Activated CD8-positive, alpha-beta T cell treated with anti-CD3 and anti-CD28 coated beads, Interleukin-2, amount 10 ng/mL, durations not matched to agents 7 days and 5 days (primary cell): ENCODE results near the gene TAF15. TPM values are rescaled to one million over a fixed set of nuclear protein-coding genes. Genes with fewer than 3 reads are reported as not detected.

ENCODE experiments used
- ATAC-seq: fragments of 150-1000 bp; cut with Tn5 transposase; one replicate; pipeline ENCODE4 v1.10.0; 2021; ENCODE audit warnings: moderate library complexity
- CTCF ChIA-PET: fragments of 350-600 bp; sonication (Branson Sonifier 250); formaldehyde crosslinking; loops from one replicate; lab custom pipeline; 2021; ENCODE audit warnings: antibody characterized with exemption; lab: Charles Lee
- POLR2A ChIA-PET: fragments of 350-600 bp; sonication (Branson Sonifier 250); formaldehyde crosslinking; loops from one replicate; lab custom pipeline; 2021; ENCODE audit warnings: antibody characterized with exemption; lab: Charles Lee
- DNase-seq: peaks from one replicate; pipeline ENCODE4 v3.0.0-alpha.2; 2020
- H3K27ac Mint-ChIP-seq: one replicate; pipeline ENCODE4 v1.8.0; 2021; ENCODE audit warnings: mild to moderate bottlenecking, mixed read lengths
- H3K27me3 Mint-ChIP-seq: one replicate; pipeline ENCODE4 v1.8.0; 2021; ENCODE audit warnings: low read depth, mixed read lengths
- H3K36me3 Mint-ChIP-seq: one replicate; pipeline ENCODE4 v1.8.0; 2021; ENCODE audit warnings: low read depth, mixed read lengths
- H3K4me1 Mint-ChIP-seq: one replicate; pipeline ENCODE4 v1.8.0; 2021; ENCODE audit warnings: low read depth, mixed read lengths
- H3K4me3 Mint-ChIP-seq: one replicate; pipeline ENCODE4 v1.8.0; 2021; ENCODE audit warnings: mild to moderate bottlenecking, mixed read lengths
- H3K9me3 Mint-ChIP-seq: one replicate; pipeline ENCODE4 v1.8.0; 2022; ENCODE audit warnings: mixed read lengths; ENCODE audit not compliant: insufficient read depth
- total RNA-seq, 2 experiments: library from RNA; stranded (reverse); gene quantifications; one replicate each; pipeline ENCODE4 v1.2.3, GENCODE V29; 2021

Gene TAF15
- total RNA-seq, 2 experiments from 2014 or later: 336 to 341 TPM

GRCh38 chr17:35849469-35850348 lies 40.4 kb downstream of the TAF15 start:
- ATAC-seq: peak; percentile 92
- H3K27me3 Mint-ChIP-seq: no peaks in the 10 kb centered on the region
- POLR2A ChIA-PET: interaction anchor here (0.6 to 1.4 kb wide), 4 partner anchors 18 to 81 kb away, joined by 3 to 5 read pairs (median 4); partner anchors contain the start of gene RDM1

GRCh38 chr17:35855965-35856364 lies 46.7 kb downstream of the TAF15 start:
- DNase-seq (no peak), ATAC-seq (no peak)
- Mint-ChIP-seq H3K4me1 (peaks cover 22% of the 10 kb centered on the region), H3K27ac (peak overlapping the region; percentile 28), H3K4me3 (no peak overlapping the region), H3K27me3 (no peaks in the 10 kb centered on the region), H3K36me3 (peaks cover 32% of the 10 kb centered on the region), H3K9me3 (no peaks in the 10 kb centered on the region)
- POLR2A ChIA-PET: interaction anchor here (0.8 to 1.9 kb wide), 4 partner anchors 15 to 75 kb away, joined by 4 to 5 read pairs (median 4); no protein-coding TSS in a partner anchor
- CTCF ChIA-PET: interaction anchor here (1.6 to 1.7 kb wide), 2 partner anchors 87 to 216 kb away, joined by 4 to 6 read pairs; partner anchors contain the start of gene LYZL6

More at GRCh38 chr17:35849469-35850348, 40.4 kb downstream of the TAF15 start:
- Mint-ChIP-seq H3K9me3 (no peaks in the 10 kb centered on the region), H3K4me3 (no peak overlapping the region), H3K27ac (peak overlapping the region; percentile 61), H3K4me1 (peaks cover 22% of the 10 kb centered on the region), H3K36me3 (peaks cover 56% of the 10 kb centered on the region)
- DNase-seq: peak; percentile 84
- CTCF ChIA-PET: interaction anchor here (0.6 to 5.1 kb wide), 45 partner anchors 8 to 298 kb away, joined by 3 to 49 read pairs (median 5); partner anchors contain the start of genes CCL5, HEATR9, RDM1 and TAF15

GRCh38 chr17:35856603-35857002 lies 47.3 kb downstream of the TAF15 start:
- no peak for ATAC-seq
- peaks cover 28% of the 10 kb centered on the region for H3K36me3 Mint-ChIP-seq
- CTCF ChIA-PET: interaction anchor here (0.8 to 1.6 kb wide), 3 partner anchors 36 to 86 kb away, joined by 3 to 4 read pairs (median 4); partner anchors contain the start of genes LYZL6 and TAF15
- POLR2A ChIA-PET: interaction anchor here (0.8 to 1.9 kb wide), 4 partner anchors 8 to 40 kb away, joined by 3 to 5 read pairs (median 4); no protein-coding TSS in a partner anchor
- no peak for DNase-seq
- H3K27ac Mint-ChIP-seq: peak overlapping the region; percentile 35
- H3K27me3 Mint-ChIP-seq: no peaks in the 10 kb centered on the region
- no peak overlapping the region for H3K4me3 Mint-ChIP-seq
- no peaks in the 10 kb centered on the region for H3K9me3 Mint-ChIP-seq
- H3K4me1 Mint-ChIP-seq: peaks cover 17% of the 10 kb centered on the region

- DNase-seq: no peak
Observed at GRCh38 chr17:35864853-35865252, 55.6 kb downstream of the TAF15 start.

GRCh38 chr17:35865412-35866340 lies 56.4 kb downstream of the TAF15 start:
- ChIA-PET POLR2A (interaction anchor here (2.1 kb wide), 1 partner anchor 11 kb away, joined by 5 read pairs; no protein-coding TSS in a partner anchor), CTCF (interaction anchor here (0.9 to 3.0 kb wide), 4 partner anchors 11 to 103 kb away, joined by 3 to 12 read pairs (median 6); no protein-coding TSS in a partner anchor)
- no peaks in the 10 kb centered on the region for H3K27me3 Mint-ChIP-seq
- H3K36me3 Mint-ChIP-seq: peaks cover 23% of the 10 kb centered on the region
- no peak for DNase-seq
- H3K9me3 Mint-ChIP-seq: no peaks in the 10 kb centered on the region
- H3K27ac Mint-ChIP-seq: peak overlapping the region; percentile 16
- no peak for ATAC-seq
- peaks cover 38% of the 10 kb centered on the region for H3K4me1 Mint-ChIP-seq
- H3K4me3 Mint-ChIP-seq: no peak overlapping the region

More at GRCh38 chr17:35864853-35865252, 55.6 kb downstream of the TAF15 start:
- ChIA-PET POLR2A (interaction anchor here (2.1 kb wide), 1 partner anchor 12 kb away, joined by 5 read pairs; no protein-coding TSS in a partner anchor), CTCF (interaction anchor here (1.2 to 3.0 kb wide), 3 partner anchors 12 to 104 kb away, joined by 7 to 12 read pairs (median 10); no protein-coding TSS in a partner anchor)
- no peaks in the 10 kb centered on the region for H3K9me3 Mint-ChIP-seq
- no peak for ATAC-seq
- H3K4me3 Mint-ChIP-seq: no peak overlapping the region
- H3K36me3 Mint-ChIP-seq: peaks cover 22% of the 10 kb centered on the region
- no peaks in the 10 kb centered on the region for H3K27me3 Mint-ChIP-seq
- peaks cover 35% of the 10 kb centered on the region for H3K4me1 Mint-ChIP-seq
- no peak overlapping the region for H3K27ac Mint-ChIP-seq

GRCh38 chr17:35866341-35866950 lies 57.2 kb downstream of the TAF15 start:
- Mint-ChIP-seq H3K27me3 (no peaks in the 10 kb centered on the region), H3K4me1 (peaks cover 45% of the 10 kb centered on the region), H3K4me3 (no peak overlapping the region), H3K36me3 (peaks cover 31% of the 10 kb centered on the region), H3K9me3 (no peaks in the 10 kb centered on the region), H3K27ac (peak overlapping the region; percentile 71)
- no peak for DNase-seq
- ATAC-seq: no peak
- ChIA-PET CTCF (interaction anchor here (0.9 to 3.0 kb wide), 3 partner anchors 10 to 26 kb away, joined by 3 to 12 read pairs (median 3); no protein-coding TSS in a partner anchor), POLR2A (interaction anchor here (0.6 kb wide), 1 partner anchor 130 kb away, joined by 3 read pairs; no protein-coding TSS in a partner anchor)

- ChIA-PET POLR2A (interaction anchor here (1.4 kb wide), 1 partner anchor 13 kb away, joined by 6 read pairs; the partner anchor contains the start of gene CCL5), CTCF (no interaction called here)
- Mint-ChIP-seq H3K9me3 (no peaks in the 10 kb centered on the region), H3K4me1 (peaks cover 53% of the 10 kb centered on the region), H3K27me3 (no peaks in the 10 kb centered on the region), H3K4me3 (no peak overlapping the region), H3K27ac (no peak overlapping the region), H3K36me3 (peaks cover 35% of the 10 kb centered on the region)
- DNase-seq (no peak), ATAC-seq (no peak)
Observed at GRCh38 chr17:35867574-35867973, 58.3 kb downstream of the TAF15 start.

GRCh38 chr17:35868737-35869136 lies 59.5 kb downstream of the TAF15 start, which contains the start of gene HEATR9:
HEATR9 (minus strand) TSS chr17:35868891; CDS start chr17:35868742, 149 bp downstream.
- Mint-ChIP-seq H3K4me3 (no peak within 1 kb of the TSS), H3K36me3 (peaks cover 35% of the 10 kb centered on the region), H3K9me3 (no peaks in the 10 kb centered on the region), H3K27me3 (no peaks in the 10 kb centered on the region), H3K4me1 (peaks cover 61% of the 10 kb centered on the region), H3K27ac (peak within 1 kb of the TSS; percentile 3)
- no peak for ATAC-seq
- DNase-seq: no peak
- POLR2A ChIA-PET: interaction anchor here (1.4 kb wide), 1 partner anchor 12 kb away, joined by 6 read pairs; the partner anchor contains the start of gene CCL5
- CTCF ChIA-PET: interaction anchor here (0.6 to 1.9 kb wide), 4 partner anchors 19 to 101 kb away, joined by 3 to 7 read pairs (median 3); no protein-coding TSS in a partner anchor

- peaks cover 43% of the 10 kb centered on the region for H3K36me3 Mint-ChIP-seq
- POLR2A ChIA-PET: interaction anchor here (0.6 to 1.5 kb wide), 8 partner anchors 8 to 62 kb away, joined by 3 to 6 read pairs (median 4); partner anchors contain the start of genes CCL5, RDM1 and TAF15
- CTCF ChIA-PET: interaction anchor here (0.9 to 3.5 kb wide), 16 partner anchors 9 to 278 kb away, joined by 3 to 24 read pairs (median 4); partner anchors contain the start of genes CCL5, RDM1 and TAF15
- H3K4me3 Mint-ChIP-seq: no peak overlapping the region
- no peaks in the 10 kb centered on the region for H3K27me3 Mint-ChIP-seq
- peak; percentile 61 for ATAC-seq
- H3K27ac Mint-ChIP-seq: peak overlapping the region; percentile 69
- peaks cover 65% of the 10 kb centered on the region for H3K4me1 Mint-ChIP-seq
- peak; percentile 68 for DNase-seq
- no peaks in the 10 kb centered on the region for H3K9me3 Mint-ChIP-seq
Observed at GRCh38 chr17:35870906-35871819, 61.9 kb downstream of the TAF15 start.
